Measurements from ENCODE around the gene PMPCA. TPM values are rescaled to one million over a fixed set of nuclear protein-coding genes. Genes with fewer than 3 reads are reported as not detected.

PMPCA gene
- total RNA-seq, 2 donors from 2014 or later = 61.9 to 62.7 TPM

GRCh38 chr9:136433043-136433715, 22.7 kb downstream of the PMPCA start:
- H3K4me1 Mint-ChIP-seq (ENCODE audit: low read depth) = peaks cover 19% of the 10 kb centered on the region
- no peaks in the 10 kb centered on the region for H3K27me3 Mint-ChIP-seq (ENCODE audit: low read depth)
- no peak overlapping the region for H3K27ac Mint-ChIP-seq
- no peak for DNase-seq
- H3K4me3 Mint-ChIP-seq = no peak overlapping the region
- peaks cover 0 to 2% of the 10 kb centered on the region in 2 donors for H3K36me3 Mint-ChIP-seq (ENCODE audit: insufficient read depth in 2 of 2)
- no peaks in the 10 kb centered on the region for H3K9me3 Mint-ChIP-seq
- no peak for ATAC-seq (replicated peaks in 1 of 2)

- ATAC-seq (replicated peaks in 1 of 2) (no peak), DNase-seq (no peak)
- H3K4me1 Mint-ChIP-seq (ENCODE audit: low read depth) = peaks cover 21% of the 10 kb centered on the region
- no peak overlapping the region for H3K4me3 Mint-ChIP-seq
- H3K27ac Mint-ChIP-seq = no peak overlapping the region
- H3K9me3 Mint-ChIP-seq = no peaks in the 10 kb centered on the region
- H3K27me3 Mint-ChIP-seq (ENCODE audit: low read depth) = no peaks in the 10 kb centered on the region
- peaks cover 1 to 2% of the 10 kb centered on the region in 2 donors for H3K36me3 Mint-ChIP-seq (ENCODE audit: insufficient read depth in 2 of 2)
These were observed 23.6 kb downstream of the PMPCA start for GRCh38 chr9:136433849-136434579.

GRCh38 chr9:136434580-136435169, 24.2 kb downstream of the PMPCA start:
- H3K36me3 Mint-ChIP-seq (ENCODE audit: insufficient read depth in 2 of 2) = peaks cover 1 to 2% of the 10 kb centered on the region in 2 donors
- no peaks in the 10 kb centered on the region for H3K9me3 Mint-ChIP-seq
- no peaks in the 10 kb centered on the region for H3K27me3 Mint-ChIP-seq (ENCODE audit: low read depth)
- ATAC-seq (replicated peaks in 1 of 2) (no peak), DNase-seq (no peak)
- H3K4me3 Mint-ChIP-seq = no peak overlapping the region
- no peak overlapping the region for H3K27ac Mint-ChIP-seq
- peaks cover 21% of the 10 kb centered on the region for H3K4me1 Mint-ChIP-seq (ENCODE audit: low read depth)

GRCh38 chr9:136436055-136436634, 25.7 kb downstream of the PMPCA start:
- peaks cover 21% of the 10 kb centered on the region for H3K4me1 Mint-ChIP-seq (ENCODE audit: low read depth)
- DNase-seq (no peak), ATAC-seq (replicated peaks in 1 of 2) (no peak)
- no peaks in the 10 kb centered on the region for H3K9me3 Mint-ChIP-seq
- no peak overlapping the region for H3K27ac Mint-ChIP-seq
- H3K27me3 Mint-ChIP-seq (ENCODE audit: low read depth) = no peaks in the 10 kb centered on the region
- peak overlapping the region; percentile 79 to 89 for H3K4me3 Mint-ChIP-seq
- peaks cover 1 to 2% of the 10 kb centered on the region in 2 donors for H3K36me3 Mint-ChIP-seq (ENCODE audit: insufficient read depth in 2 of 2)

GRCh38 chr9:136437430-136437829, 27.0 kb downstream of the PMPCA start:
- H3K4me3 Mint-ChIP-seq = peak overlapping the region; percentile 79 to 89
- no peaks in the 10 kb centered on the region for H3K9me3 Mint-ChIP-seq
- H3K4me1 Mint-ChIP-seq (ENCODE audit: low read depth) = peaks cover 21% of the 10 kb centered on the region
- no peak for ATAC-seq (replicated peaks in 1 of 2)
- no peaks in the 10 kb centered on the region for H3K27me3 Mint-ChIP-seq (ENCODE audit: low read depth)
- H3K27ac Mint-ChIP-seq = peak overlapping the region; percentile 66
- DNase-seq = no peak
- H3K36me3 Mint-ChIP-seq (ENCODE audit: insufficient read depth in 2 of 2) = peaks cover 2 to 3% of the 10 kb centered on the region in 2 donors

DNA sequence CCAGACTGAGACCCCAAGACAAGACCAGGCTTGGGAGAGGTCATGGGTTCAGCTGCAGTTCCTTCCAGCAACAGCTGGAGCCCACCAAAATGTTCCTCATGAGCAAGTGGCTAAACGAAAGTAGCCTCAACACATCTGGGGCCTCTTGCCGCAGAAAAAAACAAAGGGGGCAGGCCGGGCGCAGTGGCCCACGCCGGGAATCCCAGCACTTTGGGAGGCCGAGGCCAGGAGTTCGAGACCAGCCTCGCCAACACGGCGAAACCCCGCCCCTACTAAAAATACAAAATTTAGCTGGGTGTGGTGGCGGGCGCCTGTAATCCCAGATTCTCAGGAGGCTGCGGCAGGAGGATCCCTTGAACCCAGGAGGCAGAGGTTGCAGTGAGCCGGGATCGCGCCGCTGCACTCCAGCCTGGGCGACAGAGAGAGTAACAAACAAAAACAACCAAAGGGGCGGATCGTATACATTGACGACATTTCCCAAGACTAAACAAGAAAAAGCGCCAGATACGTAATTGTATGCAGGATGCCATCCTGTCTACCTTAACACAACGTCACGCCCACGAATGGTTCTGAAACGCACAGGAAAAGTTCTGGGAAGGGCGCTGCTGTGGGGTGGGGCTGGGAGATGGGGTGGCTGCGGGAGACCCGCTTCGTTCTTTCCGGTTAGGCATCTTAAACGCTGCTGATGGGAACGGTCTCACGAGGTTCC, 27.5 kb downstream of the PMPCA start:
- no peaks in the 10 kb centered on the region for H3K9me3 Mint-ChIP-seq
- H3K36me3 Mint-ChIP-seq (ENCODE audit: insufficient read depth in 2 of 2) = peaks cover 4 to 7% of the 10 kb centered on the region in 2 donors
- H3K4me1 Mint-ChIP-seq (ENCODE audit: low read depth) = peaks cover 21% of the 10 kb centered on the region
- ATAC-seq (replicated peaks in 1 of 2) (no peak), DNase-seq (no peak)
- peak overlapping the region; percentile 79 to 89 for H3K4me3 Mint-ChIP-seq
- no peak overlapping the region for H3K27ac Mint-ChIP-seq
- H3K27me3 Mint-ChIP-seq (ENCODE audit: low read depth) = no peaks in the 10 kb centered on the region

DNA sequence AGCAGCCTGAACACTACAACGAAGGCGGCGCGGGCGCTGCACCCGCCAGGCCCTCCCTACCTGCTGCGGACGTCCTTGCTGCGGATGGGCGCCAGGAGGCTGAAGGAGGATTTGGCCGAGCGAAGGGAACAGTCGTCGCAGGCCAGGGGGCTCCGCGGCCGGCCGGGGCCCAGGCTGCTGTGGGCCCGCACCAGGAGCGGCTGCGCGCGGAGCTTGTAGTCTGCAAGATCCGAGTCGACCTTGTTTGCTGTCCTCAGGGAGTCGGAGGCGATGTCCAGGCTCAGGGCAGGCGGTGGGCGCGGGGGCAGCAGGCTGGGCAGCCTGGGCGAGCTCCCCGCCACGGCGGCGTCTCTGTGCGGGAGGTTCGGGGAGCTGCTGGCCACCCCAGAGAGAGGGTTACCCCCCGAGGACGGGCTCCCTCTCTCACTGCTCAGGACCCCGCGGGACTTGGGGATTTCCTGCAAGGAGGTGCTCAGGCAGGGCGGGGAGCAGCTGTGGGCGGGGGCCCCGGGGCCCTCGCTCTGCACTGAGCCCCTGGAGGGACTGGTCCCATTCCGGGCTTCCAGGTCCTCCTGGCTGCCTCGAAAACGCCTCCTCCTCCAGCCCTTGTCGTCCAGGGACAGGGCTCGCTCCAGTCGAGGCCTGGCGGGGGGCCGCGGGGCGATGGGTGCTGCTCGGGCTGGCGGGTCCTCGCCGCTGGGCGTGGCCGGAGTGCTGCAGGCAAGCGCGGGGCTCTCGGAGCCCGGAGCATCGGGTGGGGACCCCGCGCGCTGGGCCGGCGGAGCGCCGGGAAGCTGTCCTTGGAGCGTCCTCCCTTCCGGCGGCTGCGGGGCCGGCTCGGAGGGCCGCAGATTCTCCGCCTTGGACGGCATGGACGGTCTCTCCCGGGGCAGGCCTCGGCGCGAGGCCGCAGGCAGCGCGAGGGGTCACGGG, 28.4 kb downstream of the PMPCA start:
- Mint-ChIP-seq H3K27me3 (ENCODE audit: low read depth) (no peaks in the 10 kb centered on the region), H3K36me3 (ENCODE audit: insufficient read depth in 2 of 2) (peaks cover 5 to 10% of the 10 kb centered on the region in 2 donors), H3K9me3 (no peaks in the 10 kb centered on the region), H3K4me3 (peak overlapping the region; percentile 79 to 89), H3K27ac (no peak overlapping the region), H3K4me1 (ENCODE audit: low read depth) (peaks cover 21% of the 10 kb centered on the region)
- peak; percentile 66 to 68 for DNase-seq
- peak; percentile 72 to 73 for ATAC-seq (replicated peaks in 1 of 2)

- Mint-ChIP-seq H3K4me1 (ENCODE audit: low read depth) (peaks cover 21% of the 10 kb centered on the region), H3K36me3 (ENCODE audit: insufficient read depth in 2 of 2) (peaks cover 5 to 16% of the 10 kb centered on the region in 2 donors), H3K27me3 (ENCODE audit: low read depth) (no peaks in the 10 kb centered on the region), H3K9me3 (no peaks in the 10 kb centered on the region), H3K27ac (no peak within 1 kb of the TSS), H3K4me3 (peak within 1 kb of the TSS; percentile 79 to 89)
- DNase-seq = peak; percentile 87 to 95
- ATAC-seq (replicated peaks in 1 of 2) = peak; percentile 84 to 86
These were observed 29.3 kb downstream of the PMPCA start, which contains the start of gene INPP5E for GRCh38 chr9:136439481-136440408. Gene INPP5E (minus strand): TSS chr9:136439845. CDS start chr9:136439419, 426 bp downstream.

DNA sequence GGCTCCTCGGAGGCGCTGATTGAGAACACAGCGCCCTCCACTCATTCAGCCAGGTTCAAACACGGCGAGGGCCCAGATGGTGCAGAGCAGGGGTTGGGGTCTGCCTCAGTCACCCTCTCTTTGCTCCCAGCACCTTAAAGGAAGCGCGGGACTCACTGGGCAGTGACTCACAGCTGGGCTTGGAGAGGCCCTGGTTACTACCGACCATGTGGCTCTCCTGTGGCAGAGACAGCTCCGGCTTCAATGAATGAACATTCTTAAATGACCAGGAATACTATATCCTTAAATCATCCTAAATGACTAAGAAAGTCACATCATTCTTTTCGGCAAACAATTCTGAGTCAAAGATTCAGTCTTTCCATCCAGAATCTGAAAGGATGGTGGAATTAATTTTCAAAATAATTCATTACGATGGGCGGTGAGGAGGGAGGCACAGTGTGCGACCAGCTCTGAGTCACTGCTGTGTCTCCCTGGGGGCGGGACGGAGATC, 30.8 kb downstream of the PMPCA start:
- peaks cover 5 to 16% of the 10 kb centered on the region in 2 donors for H3K36me3 Mint-ChIP-seq (ENCODE audit: insufficient read depth in 2 of 2)

GRCh38 chr9:136441681-136442245, 31.3 kb downstream of the PMPCA start:
- Mint-ChIP-seq H3K9me3 (no peaks in the 10 kb centered on the region), H3K27me3 (ENCODE audit: low read depth) (no peaks in the 10 kb centered on the region), H3K36me3 (ENCODE audit: insufficient read depth in 2 of 2) (peaks cover 5 to 19% of the 10 kb centered on the region in 2 donors), H3K27ac (no peak overlapping the region), H3K4me3 (no peak overlapping the region), H3K4me1 (ENCODE audit: low read depth) (peaks cover 17% of the 10 kb centered on the region)
- DNase-seq = no peak
- ATAC-seq (replicated peaks in 1 of 2) = no peak

More for the DNA sequence above, 30.8 kb downstream of the PMPCA start:
- Mint-ChIP-seq H3K4me1 (ENCODE audit: low read depth) (peaks cover 21% of the 10 kb centered on the region), H3K4me3 (peak overlapping the region in 1 of 2 donors; percentile 52), H3K27me3 (ENCODE audit: low read depth) (no peaks in the 10 kb centered on the region), H3K27ac (no peak overlapping the region), H3K9me3 (no peaks in the 10 kb centered on the region)
- DNase-seq = no peak
- no peak for ATAC-seq (replicated peaks in 1 of 2)

DNA sequence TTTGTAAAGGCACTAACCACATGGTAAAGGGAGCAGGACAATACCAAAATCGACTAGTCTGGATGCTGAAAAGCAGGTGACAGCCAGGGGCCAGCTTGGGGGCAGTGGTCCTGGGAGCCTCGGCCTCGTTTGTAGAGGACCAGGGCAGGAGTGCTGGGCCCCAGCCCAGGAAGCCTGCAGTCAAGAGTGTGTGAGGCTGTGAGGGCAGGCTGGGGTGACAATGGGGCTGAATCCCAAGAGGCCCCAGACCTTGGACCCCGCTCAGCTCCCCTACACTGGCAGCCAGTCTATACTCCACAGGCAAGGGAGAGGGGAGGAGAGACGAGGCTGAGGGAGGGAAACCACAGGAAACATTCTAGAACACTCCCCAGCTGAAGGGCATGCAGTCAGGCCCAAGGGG, 31.8 kb downstream of the PMPCA start:
- Mint-ChIP-seq H3K4me3 (no peak overlapping the region), H3K9me3 (no peaks in the 10 kb centered on the region), H3K27me3 (ENCODE audit: low read depth) (no peaks in the 10 kb centered on the region), H3K36me3 (ENCODE audit: insufficient read depth in 2 of 2) (peaks cover 3 to 22% of the 10 kb centered on the region in 2 donors), H3K4me1 (ENCODE audit: low read depth) (peaks cover 12% of the 10 kb centered on the region), H3K27ac (peak overlapping the region; percentile 38)
- ATAC-seq (replicated peaks in 1 of 2) (no peak), DNase-seq (no peak)
